ENCODE data around the gene PMPCB.

PMPCB gene

DNA sequence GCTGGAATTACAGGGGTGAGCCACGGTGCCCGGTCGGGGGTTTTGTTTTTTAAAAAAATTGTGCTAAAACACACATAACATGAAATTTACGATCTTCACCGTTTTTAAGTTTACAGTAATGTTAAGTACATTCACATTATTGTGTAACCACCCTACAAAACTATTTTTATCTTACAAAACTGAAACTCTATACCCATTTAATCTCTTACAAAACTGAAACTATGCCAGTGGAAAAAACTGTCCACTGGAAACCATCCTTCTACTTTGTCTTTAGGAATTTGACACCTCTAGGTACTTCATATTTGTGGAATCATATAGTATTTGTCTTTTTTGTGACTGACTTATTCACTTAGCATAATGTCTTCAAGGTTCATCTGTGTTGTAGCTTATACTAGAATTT is 49.2 kb downstream of the PMPCB start:
- no peaks in the 10 kb centered on the region for H3K9me3 Mint-ChIP-seq
- H3K27ac Mint-ChIP-seq: peak overlapping the region; percentile 1
- H3K4me1 Mint-ChIP-seq (ENCODE audit: low read depth): peaks cover 44% of the 10 kb centered on the region
- peak overlapping the region; percentile 46 for H3K4me3 Mint-ChIP-seq
- peaks cover 23% of the 10 kb centered on the region for H3K36me3 Mint-ChIP-seq (ENCODE audit: low read depth)
- H3K27me3 Mint-ChIP-seq (ENCODE audit: low read depth): no peaks in the 10 kb centered on the region

DNA sequence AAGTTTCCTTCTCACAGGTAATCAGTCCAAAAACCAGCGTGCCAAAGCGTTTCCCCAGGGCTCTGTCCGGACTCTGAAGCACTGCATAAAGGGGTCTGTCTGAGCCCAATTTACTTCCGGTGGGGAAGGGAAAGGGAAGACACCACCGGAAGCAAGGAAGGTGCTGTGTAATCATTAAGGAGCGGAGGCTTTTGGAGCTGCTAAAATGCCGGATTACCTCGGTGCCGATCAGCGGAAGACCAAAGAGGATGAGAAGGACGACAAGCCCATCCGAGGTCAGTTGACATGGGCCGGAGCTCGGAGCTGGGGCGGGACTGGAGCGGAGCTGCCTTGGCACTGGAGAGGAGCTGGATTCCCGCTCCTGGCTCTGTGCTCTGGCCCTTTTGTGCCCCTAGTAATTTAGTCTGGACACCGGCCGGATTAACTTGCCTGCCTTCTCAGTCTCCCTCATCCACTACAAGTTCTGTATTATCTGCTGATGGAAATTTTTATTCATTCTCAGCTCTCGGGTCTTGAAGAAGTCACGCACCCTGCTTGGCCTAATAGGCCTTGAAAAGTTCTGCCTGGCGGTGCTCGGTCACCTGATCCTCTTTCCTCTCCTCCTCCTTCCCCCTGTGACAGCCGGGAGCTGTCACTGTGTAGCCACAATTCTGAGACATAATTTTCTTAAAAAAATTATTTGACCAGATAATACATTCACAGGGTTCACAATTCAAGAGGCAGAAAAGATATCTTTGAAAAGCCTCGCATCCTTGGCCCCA is 50.5 kb downstream of the PMPCB start, which contains the start of gene PSMC2:
TSS of gene PSMC2 (plus strand) at position 137 of the 761 bp plus-strand sequence. CDS start at position 206, 69 bp downstream.
- Mint-ChIP-seq H3K4me1 (ENCODE audit: low read depth) (peaks cover 45% of the 10 kb centered on the region), H3K36me3 (ENCODE audit: low read depth) (peaks cover 25% of the 10 kb centered on the region), H3K27ac (peak within 1 kb of the TSS; percentile 99), H3K27me3 (ENCODE audit: low read depth) (no peaks in the 10 kb centered on the region), H3K9me3 (no peaks in the 10 kb centered on the region), H3K4me3 (peak within 1 kb of the TSS; percentile 98)

DNA sequence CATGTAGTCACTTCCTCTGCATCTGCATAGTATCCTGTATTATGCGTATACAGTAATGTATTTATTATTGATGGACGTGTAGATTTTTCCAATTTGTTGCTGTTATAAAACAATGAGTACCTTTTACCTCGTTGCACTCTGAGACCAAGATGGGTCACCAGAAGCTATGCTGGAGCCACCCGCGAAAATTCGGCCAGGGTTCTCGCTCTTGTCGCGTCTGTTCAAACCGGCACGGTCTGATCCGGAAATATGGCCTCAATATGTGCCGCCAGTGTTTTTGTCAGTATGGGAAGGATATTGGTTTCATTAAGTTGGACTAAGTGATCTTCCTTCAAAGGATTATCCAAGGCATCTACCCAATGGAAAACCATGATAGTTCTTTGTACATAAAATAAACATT is 51.2 kb downstream of the PMPCB start:
- Mint-ChIP-seq H3K4me3 (peak overlapping the region; percentile 98), H3K27me3 (ENCODE audit: low read depth) (no peaks in the 10 kb centered on the region), H3K4me1 (ENCODE audit: low read depth) (peaks cover 43% of the 10 kb centered on the region), H3K36me3 (ENCODE audit: low read depth) (peaks cover 29% of the 10 kb centered on the region), H3K27ac (peak overlapping the region; percentile 77), H3K9me3 (no peaks in the 10 kb centered on the region)

DNA sequence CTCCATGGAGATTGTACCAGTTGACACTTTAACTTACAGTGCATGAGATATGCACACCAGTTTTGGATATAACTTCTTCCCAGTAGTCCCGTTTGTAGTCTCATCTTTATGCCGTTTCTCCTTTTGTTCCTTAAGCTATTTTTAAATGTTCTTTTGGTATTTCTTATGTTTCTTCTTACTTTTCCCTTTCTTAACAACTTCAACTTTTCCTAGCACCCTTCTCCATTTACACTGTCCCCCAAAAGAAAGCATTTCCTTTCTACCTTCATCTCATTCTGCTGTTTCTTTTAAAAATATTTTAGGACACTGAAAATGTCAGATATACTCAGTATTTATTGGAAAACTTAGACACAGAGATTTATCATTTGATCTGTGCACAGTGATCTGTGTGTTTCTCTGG is 51.7 kb downstream of the PMPCB start:
- Mint-ChIP-seq H3K4me1 (ENCODE audit: low read depth) (peaks cover 43% of the 10 kb centered on the region), H3K36me3 (ENCODE audit: low read depth) (peaks cover 29% of the 10 kb centered on the region), H3K9me3 (no peaks in the 10 kb centered on the region), H3K27me3 (ENCODE audit: low read depth) (no peaks in the 10 kb centered on the region), H3K4me3 (peak overlapping the region; percentile 98), H3K27ac (peak overlapping the region; percentile 53)

DNA sequence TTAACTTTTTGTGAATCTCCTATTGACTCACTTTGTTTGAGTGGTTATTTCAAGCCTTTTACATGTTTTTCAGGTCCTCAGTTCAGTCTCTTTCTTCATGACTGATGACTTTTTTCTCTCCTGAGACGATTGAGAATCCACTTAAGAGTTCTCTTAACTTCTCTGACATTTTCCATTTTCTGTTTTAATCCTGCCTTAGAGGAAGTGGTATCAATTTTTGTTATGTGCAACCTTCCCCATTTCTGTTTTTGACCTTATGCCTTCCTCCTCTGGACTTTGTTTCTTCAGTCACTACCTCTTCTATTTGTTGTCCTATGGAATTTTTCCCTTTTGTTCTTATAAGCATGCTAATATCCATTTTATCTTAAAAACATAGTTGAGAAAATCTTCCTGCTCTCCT is 52.6 kb downstream of the PMPCB start:
- H3K9me3 Mint-ChIP-seq: no peaks in the 10 kb centered on the region
- H3K27me3 Mint-ChIP-seq (ENCODE audit: low read depth): no peaks in the 10 kb centered on the region
- peak overlapping the region; percentile 61 for H3K27ac Mint-ChIP-seq
- H3K36me3 Mint-ChIP-seq (ENCODE audit: low read depth): peaks cover 32% of the 10 kb centered on the region
- H3K4me3 Mint-ChIP-seq: peak overlapping the region; percentile 85
- H3K4me1 Mint-ChIP-seq (ENCODE audit: low read depth): peaks cover 40% of the 10 kb centered on the region
